NCI-H146 treated with DMSO at 0.1 percent for 48 hours (cell line): ENCODE measurements around the gene CD8A.

Experiments
- DNase-seq: peaks from one replicate; lab custom pipeline; 2025; ENCODE audit not compliant: unreplicated experiment; lab: John Stamatoyannopoulos, UW

CD8A gene

GRCh38 chr2:86809481-86810121 lies 18.9 kb upstream of the CD8A start:
- no peak for DNase-seq

- DNase-seq, result peak; percentile 82
Measured at GRCh38 chr2:86808315-86809161, 17.8 kb upstream of the CD8A start.

- DNase-seq, result peak; percentile 55
Measured at GRCh38 chr2:86807468-86808275, 17.0 kb upstream of the CD8A start.

GRCh38 chr2:86807133-86807467 lies 16.4 kb upstream of the CD8A start:
- no peak for DNase-seq

- no peak for DNase-seq
Measured at GRCh38 chr2:86806059-86806857, 15.5 kb upstream of the CD8A start.

- DNase-seq, result no peak
Measured at GRCh38 chr2:86800856-86801567, 10.3 kb upstream of the CD8A start.

GRCh38 chr2:86794861-86795260 lies 4.1 kb upstream of the CD8A start:
- DNase-seq, result no peak

GRCh38 chr2:86793752-86794151 lies 3.0 kb upstream of the CD8A start:
- no peak for DNase-seq

GRCh38 chr2:86791573-86791972 lies 860 bp upstream of the CD8A start:
- no peak for DNase-seq

GRCh38 chr2:86790134-86790675 lies 508 bp downstream of the CD8A start:
- no peak for DNase-seq

GRCh38 chr2:86789687-86790133 lies 1.0 kb downstream of the CD8A start:
- DNase-seq, result no peak

GRCh38 chr2:86788881-86789686 lies 1.6 kb downstream of the CD8A start:
- no peak for DNase-seq

GRCh38 chr2:86788165-86788564 lies 2.5 kb downstream of the CD8A start:
- no peak for DNase-seq

- DNase-seq, result no peak
Measured at GRCh38 chr2:86787736-86788135, 3.0 kb downstream of the CD8A start.

- no peak for DNase-seq
Measured at GRCh38 chr2:86786001-86786536, 4.6 kb downstream of the CD8A start.

GRCh38 chr2:86785456-86785855 lies 5.3 kb downstream of the CD8A start:
- DNase-seq, result no peak

GRCh38 chr2:86783615-86784339 lies 6.9 kb downstream of the CD8A start:
- DNase-seq, result no peak

- no peak for DNase-seq
Measured at GRCh38 chr2:86782748-86783147, 8.0 kb downstream of the CD8A start.
